PC-3 (cell line): Measurements from ENCODE around the gene TMEM18.

Experiments used
- EZH2 ChIP-seq: fragments of 300-600 bp; sonication (generic); IDR thresholded peaks from one replicate; pipeline ENCODE4 v1.6.1; 2017; ENCODE audit warnings: antibody characterized with exemption, mild to moderate bottlenecking, low read length; ENCODE audit not compliant: unreplicated experiment
- TF ChIP-seq, protein P1 (sequence below): fragments of 300-600 bp; sonication (generic); conservative IDR thresholded peaks from 2 replicates; pipeline ENCODE4 v1.5.1; 2017; ENCODE audit warnings: antibody characterized with exemption, low read depth, mild to moderate bottlenecking, low read length

DNA sequence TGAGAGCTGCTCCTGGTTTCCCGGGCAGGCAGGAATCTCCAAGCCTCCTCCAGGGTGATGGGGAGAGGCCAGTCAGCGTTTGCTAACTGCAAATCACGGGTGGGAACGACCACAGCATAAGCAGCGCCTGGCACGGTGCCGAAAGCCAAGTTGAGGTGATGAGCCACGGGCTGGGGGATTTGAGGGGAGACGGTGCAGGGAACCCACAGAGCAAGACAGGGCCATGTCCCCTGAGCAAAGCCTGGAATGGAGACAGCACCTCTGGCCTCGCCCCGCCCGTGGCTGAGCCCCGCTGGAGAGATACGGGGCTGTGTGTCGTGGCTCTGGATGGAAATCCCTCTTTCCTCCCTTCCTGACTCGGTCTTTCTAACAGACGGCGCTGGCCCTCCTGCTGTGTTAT is 31.5 kb upstream of the TMEM18 start:
- TF ChIP-seq, protein P1, sequence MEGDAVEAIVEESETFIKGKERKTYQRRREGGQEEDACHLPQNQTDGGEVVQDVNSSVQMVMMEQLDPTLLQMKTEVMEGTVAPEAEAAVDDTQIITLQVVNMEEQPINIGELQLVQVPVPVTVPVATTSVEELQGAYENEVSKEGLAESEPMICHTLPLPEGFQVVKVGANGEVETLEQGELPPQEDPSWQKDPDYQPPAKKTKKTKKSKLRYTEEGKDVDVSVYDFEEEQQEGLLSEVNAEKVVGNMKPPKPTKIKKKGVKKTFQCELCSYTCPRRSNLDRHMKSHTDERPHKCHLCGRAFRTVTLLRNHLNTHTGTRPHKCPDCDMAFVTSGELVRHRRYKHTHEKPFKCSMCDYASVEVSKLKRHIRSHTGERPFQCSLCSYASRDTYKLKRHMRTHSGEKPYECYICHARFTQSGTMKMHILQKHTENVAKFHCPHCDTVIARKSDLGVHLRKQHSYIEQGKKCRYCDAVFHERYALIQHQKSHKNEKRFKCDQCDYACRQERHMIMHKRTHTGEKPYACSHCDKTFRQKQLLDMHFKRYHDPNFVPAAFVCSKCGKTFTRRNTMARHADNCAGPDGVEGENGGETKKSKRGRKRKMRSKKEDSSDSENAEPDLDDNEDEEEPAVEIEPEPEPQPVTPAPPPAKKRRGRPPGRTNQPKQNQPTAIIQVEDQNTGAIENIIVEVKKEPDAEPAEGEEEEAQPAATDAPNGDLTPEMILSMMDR = no peak
- TF ChIP-seq EZH2 = no peak
